COR-L47 (cell line): ENCODE measurements around the gene CNN2.

Experiments used
- DNase-seq: peaks from one replicate; lab custom pipeline; 2025; lab: John Stamatoyannopoulos, UW

The CNN2 gene

DNA sequence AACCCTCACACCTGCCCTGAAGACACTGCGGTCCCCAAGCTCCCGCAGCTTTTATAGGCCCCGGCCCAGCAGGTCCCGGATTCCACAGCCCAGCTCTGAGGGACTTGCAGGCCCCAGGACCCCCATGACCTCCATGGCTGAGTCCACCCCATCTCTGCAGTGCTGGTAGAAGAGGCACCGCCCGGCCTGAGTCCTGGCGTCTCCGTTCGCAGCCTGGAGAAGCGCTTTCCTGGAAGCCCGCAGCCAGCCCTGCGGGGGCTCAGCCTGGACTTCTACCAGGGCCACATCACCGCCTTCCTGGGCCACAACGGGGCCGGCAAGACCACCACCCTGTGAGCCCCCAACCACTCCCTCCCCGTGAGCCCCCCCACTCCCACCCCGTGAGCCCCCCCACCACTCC, 22.7 kb downstream of the CNN2 start:
- no peak for DNase-seq

- no peak for DNase-seq
Measured at GRCh38 chr19:1049800-1050199, 23.4 kb downstream of the CNN2 start.

DNA sequence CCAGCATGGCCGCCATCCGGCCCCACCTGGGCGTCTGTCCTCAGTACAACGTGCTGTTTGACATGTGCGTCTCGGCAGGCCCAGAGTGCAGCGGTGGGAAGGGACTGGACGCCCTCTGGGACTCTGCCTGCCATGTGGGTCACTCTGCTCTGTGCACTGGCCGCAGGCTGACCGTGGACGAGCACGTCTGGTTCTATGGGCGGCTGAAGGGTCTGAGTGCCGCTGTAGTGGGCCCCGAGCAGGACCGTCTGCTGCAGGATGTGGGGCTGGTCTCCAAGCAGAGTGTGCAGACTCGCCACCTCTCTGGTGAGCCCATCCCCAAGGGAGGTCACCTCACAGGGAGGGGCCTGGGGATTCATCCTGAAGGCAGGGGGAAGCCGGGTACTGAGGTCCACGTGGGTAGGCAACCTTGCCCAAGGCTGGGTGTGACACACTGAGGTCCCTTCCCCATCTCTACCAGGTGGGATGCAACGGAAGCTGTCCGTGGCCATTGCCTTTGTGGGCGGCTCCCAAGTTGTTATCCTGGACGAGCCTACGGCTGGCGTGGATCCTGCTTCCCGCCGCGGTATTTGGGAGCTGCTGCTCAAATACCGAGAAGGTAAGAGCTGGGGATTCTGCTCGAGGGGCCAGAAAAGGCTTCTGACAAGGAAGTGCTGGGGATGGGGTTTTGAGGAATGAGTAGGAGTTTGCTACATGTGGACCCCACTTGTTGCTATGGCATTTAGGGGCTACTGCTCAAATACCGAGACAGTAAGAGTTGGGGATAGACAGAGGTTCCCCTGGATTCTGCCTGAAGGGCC, 24.8 kb downstream of the CNN2 start:
- no peak for DNase-seq

DNA sequence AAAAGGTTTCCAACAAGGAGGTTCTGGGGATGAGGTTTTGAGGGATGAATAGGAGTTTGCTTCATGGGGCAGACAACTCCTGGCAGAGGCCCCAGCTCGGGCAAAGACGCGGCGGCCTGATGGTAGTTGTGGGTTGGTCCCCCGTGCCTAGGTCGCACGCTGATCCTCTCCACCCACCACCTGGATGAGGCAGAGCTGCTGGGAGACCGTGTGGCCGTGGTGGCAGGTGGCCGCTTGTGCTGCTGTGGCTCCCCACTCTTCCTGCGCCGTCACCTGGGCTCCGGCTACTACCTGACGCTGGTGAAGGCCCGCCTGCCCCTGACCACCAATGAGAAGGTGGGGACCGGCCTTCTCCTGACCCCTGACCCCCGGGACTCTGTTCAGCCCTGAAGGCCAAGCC, 25.4 kb downstream of the CNN2 start:
- no peak for DNase-seq

- DNase-seq = no peak
Measured at GRCh38 chr19:1052349-1052975, 26.1 kb downstream of the CNN2 start.

DNA sequence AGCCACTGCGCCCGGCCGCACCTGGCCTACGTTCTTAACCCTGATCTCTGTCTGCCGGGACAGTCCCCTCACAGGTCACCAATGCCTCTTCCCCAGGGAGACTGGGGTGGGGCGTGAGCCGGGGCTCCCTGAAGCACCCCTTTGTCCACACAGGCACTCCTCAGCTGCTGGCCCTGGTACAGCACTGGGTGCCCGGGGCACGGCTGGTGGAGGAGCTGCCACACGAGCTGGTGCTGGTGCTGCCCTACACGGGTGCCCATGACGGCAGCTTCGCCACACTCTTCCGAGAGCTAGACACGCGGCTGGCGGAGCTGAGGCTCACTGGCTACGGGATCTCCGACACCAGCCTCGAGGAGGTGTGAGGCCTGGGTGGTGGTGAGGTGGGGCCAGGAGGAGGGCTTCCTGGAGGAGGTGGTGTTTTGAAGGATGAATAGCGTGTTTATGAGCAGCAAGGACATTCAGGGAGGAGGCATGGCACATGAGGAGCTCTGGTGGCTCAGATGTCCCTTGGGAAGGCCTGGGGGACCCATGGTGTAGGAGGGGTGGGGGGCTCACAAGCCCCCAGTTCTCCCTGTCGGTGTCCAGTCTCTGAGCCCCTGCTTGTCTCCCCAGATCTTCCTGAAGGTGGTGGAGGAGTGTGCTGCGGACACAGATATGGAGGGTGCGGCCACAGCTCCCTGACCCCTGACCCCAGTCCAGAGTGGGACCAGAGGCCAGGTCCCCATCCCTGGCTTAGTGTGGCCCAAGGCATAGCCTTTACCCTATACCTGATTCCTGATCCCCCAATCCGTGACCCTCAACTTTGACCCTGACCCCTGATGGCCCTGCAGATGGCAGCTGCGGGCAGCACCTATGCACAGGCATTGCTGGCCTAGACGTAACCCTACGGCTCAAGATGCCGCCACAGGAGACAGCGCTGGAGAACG, 27.0 kb downstream of the CNN2 start:
- no peak for DNase-seq

DNA sequence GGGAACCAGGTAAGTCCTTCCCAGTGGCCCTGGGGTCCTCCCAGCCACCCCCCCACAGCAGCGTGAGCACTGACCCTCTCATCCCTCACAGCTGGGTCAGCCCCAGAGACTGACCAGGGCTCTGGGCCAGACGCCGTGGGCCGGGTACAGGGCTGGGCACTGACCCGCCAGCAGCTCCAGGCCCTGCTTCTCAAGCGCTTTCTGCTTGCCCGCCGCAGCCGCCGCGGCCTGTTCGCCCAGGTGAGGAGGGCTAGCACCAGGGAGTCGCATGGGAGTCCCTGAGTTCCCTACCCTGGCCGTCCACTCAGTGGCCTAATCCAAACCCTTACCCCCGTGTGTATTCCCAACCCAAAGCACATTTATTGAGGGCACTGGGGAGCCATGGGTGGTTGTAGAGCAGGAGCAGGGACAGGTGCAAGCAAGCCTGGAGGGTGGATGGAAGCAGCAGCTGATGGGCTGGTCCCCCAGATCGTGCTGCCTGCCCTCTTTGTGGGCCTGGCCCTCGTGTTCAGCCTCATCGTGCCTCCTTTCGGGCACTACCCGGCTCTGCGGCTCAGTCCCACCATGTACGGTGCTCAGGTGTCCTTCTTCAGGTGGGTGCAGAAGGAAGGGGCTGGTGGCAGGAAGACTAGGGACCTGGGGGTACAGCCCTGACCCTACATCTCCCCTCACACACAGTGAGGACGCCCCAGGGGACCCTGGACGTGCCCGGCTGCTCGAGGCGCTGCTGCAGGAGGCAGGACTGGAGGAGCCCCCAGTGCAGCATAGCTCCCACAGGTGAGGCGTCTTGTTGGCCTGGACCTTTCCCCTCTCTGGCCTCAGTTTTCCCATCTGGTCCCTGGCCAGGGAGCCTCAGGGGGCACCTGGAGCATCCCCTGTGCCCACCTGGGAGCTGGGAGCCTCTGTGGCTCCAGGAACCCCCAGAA, 28.0 kb downstream of the CNN2 start:
- no peak for DNase-seq

DNA sequence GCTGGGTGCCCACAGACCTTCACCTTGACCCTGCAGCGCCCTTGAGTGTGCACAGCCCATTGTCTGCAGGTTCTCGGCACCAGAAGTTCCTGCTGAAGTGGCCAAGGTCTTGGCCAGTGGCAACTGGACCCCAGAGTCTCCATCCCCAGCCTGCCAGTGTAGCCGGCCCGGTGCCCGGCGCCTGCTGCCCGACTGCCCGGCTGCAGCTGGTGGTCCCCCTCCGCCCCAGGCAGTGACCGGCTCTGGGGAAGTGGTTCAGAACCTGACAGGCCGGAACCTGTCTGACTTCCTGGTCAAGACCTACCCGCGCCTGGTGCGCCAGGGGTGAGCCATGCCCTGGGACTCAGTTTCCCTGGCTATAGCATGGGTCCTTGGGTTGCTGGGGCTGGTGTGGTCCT, 28.6 kb downstream of the CNN2 start:
- DNase-seq = no peak

GRCh38 chr19:1055886-1056620, 29.6 kb downstream of the CNN2 start:
- DNase-seq = no peak

DNA sequence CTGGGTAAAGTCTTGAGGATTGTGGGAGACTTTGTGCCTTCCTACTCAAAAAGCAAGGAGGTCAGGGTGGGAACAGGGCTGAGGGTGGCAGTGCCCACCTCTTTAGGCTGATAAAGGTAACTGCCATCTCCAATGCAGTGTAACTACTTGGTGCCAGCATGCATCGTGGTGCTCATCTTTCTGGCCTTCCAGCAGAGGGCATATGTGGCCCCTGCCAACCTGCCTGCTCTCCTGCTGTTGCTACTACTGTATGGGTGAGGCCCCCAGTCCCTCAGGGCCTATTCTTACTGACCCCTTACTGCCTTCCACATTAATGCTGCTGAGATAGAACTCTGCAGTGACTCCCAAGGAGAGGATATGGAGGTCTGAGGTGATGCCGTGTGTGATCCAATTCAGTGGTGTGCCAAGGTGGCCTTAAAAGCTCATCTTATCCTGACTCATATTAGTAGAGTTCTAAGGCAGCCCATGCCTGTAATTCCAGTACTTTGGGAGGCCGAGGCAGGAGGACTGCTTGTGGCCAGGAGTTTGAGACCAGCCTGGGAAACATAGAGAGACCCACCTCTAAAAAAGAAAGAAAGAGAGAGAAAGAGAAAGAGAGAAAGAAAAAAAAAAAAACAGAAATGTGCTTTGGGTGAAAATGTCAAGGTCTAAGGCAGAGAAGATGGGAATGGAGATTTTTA, 30.9 kb downstream of the CNN2 start:
- DNase-seq = no peak

GRCh38 chr19:1058112-1058511, 31.7 kb downstream of the CNN2 start:
- no peak for DNase-seq

- no peak for DNase-seq
Measured at GRCh38 chr19:1060689-1061088, 34.3 kb downstream of the CNN2 start.

DNA sequence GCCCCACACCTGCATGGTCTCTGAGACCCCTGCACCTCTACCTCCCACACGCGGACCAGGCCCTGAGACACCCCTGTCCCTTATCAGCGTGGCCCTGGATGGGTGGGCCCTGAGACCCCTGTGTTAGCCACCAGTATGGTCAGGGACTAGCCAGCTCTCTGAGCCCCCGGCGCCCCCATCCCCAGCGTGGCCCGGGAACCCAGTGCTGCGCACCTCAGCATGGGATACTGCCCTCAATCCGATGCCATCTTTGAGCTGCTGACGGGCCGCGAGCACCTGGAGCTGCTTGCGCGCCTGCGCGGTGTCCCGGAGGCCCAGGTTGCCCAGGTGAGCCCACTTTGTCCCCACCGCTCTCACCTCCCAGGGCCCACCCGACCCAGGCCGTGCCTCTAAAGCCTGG, 35.6 kb downstream of the CNN2 start:
- no peak for DNase-seq

GRCh38 chr19:1062387-1063029, 36.1 kb downstream of the CNN2 start:
- no peak for DNase-seq

GRCh38 chr19:1063030-1063908, 36.9 kb downstream of the CNN2 start:
- DNase-seq = no peak

- DNase-seq = no peak
Measured at GRCh38 chr19:1063909-1064660, 37.7 kb downstream of the CNN2 start.

DNA sequence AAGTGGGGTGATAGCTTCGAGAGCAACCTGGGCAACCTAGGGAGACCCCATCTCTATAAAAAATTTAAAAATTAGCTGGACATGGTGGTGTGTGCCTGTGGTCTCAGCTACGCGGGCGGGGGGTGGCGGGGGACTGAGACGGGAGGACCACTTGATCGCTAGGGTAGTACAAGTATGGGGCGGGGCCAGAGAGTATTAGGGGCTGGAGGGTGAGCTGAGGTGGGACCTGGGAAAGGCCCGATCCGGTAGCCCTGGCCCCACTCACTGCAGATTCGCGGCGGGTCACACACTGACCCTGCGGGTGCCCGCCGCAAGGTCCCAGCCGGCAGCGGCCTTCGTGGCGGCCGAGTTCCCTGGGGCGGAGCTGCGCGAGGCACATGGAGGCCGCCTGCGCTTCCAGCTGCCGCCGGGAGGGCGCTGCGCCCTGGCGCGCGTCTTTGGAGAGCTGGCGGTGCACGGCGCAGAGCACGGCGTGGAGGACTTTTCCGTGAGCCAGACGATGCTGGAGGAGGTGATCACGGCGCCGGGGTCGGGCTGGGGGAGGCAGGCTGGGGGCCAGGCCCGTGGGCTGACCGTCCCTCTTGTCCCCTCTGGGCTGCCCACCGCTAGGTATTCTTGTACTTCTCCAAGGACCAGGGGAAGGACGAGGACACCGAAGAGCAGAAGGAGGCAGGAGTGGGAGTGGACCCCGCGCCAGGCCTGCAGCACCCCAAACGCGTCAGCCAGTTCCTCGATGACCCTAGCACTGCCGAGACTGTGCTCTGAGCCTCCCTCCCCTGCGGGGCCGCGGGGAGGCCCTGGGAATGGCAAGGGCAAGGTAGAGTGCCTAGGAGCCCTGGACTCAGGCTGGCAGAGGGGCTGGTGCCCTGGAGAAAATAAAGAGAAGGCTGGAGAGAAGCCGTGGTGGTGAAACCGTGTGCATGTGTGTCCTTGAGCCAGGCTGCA, 38.5 kb downstream of the CNN2 start:
- peak; percentile 63 for DNase-seq
